ENCODE data around the gene S100A13. TPM values are rescaled to one million over a fixed set of nuclear protein-coding genes. Genes with fewer than 3 reads are reported as not detected.

The S100A13 gene
- total RNA-seq, 6 experiments from 2014 or later, result 162 to 225 (median 208) TPM

- Mint-ChIP-seq H3K36me3 (ENCODE audit: low read depth) (peaks cover 39% of the 10 kb centered on the region), H3K9me3 (no peaks in the 10 kb centered on the region), H3K4me3 (peak overlapping the region; percentile 95), H3K27me3 (ENCODE audit: insufficient read depth) (no peaks in the 10 kb centered on the region; the same call in 1 of the 2 replicates), H3K4me1 (ENCODE audit: low read depth) (peaks cover 21% of the 10 kb centered on the region), H3K27ac (peak overlapping the region; percentile 82; the same call in 1 of the 2 replicates)
- DNase-seq, result no peak
- TF ChIP-seq, protein P1, sequence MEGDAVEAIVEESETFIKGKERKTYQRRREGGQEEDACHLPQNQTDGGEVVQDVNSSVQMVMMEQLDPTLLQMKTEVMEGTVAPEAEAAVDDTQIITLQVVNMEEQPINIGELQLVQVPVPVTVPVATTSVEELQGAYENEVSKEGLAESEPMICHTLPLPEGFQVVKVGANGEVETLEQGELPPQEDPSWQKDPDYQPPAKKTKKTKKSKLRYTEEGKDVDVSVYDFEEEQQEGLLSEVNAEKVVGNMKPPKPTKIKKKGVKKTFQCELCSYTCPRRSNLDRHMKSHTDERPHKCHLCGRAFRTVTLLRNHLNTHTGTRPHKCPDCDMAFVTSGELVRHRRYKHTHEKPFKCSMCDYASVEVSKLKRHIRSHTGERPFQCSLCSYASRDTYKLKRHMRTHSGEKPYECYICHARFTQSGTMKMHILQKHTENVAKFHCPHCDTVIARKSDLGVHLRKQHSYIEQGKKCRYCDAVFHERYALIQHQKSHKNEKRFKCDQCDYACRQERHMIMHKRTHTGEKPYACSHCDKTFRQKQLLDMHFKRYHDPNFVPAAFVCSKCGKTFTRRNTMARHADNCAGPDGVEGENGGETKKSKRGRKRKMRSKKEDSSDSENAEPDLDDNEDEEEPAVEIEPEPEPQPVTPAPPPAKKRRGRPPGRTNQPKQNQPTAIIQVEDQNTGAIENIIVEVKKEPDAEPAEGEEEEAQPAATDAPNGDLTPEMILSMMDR (IDR thresholded peaks at IDR 0.05), result no peak
These were observed 32.4 kb upstream of the S100A13 start for GRCh38 chr1:153659656-153660055.

GRCh38 chr1:153659175-153659534, 31.9 kb upstream of the S100A13 start:
- Mint-ChIP-seq H3K4me1 (ENCODE audit: low read depth) (peaks cover 18% of the 10 kb centered on the region), H3K4me3 (peak overlapping the region; percentile 95), H3K27ac (peak overlapping the region; percentile 82), H3K9me3 (no peaks in the 10 kb centered on the region), H3K27me3 (ENCODE audit: insufficient read depth) (no peaks in the 10 kb centered on the region; the same call in 1 of the 2 replicates), H3K36me3 (ENCODE audit: low read depth) (peaks cover 34% of the 10 kb centered on the region)
- TF ChIP-seq, protein P1 (IDR thresholded peaks at IDR 0.05), result no peak
- no peak for DNase-seq

- H3K27ac Mint-ChIP-seq, result peak within 1 kb of the TSS; percentile 82
- peak within 1 kb of the TSS; percentile 95 for H3K4me3 Mint-ChIP-seq
- TF ChIP-seq, protein P1 (IDR thresholded peaks at IDR 0.05), result peak; percentile 55
- peaks cover 30% of the 10 kb centered on the region for H3K36me3 Mint-ChIP-seq (ENCODE audit: low read depth)
- H3K27me3 Mint-ChIP-seq (ENCODE audit: insufficient read depth), result no peaks in the 10 kb centered on the region; the same call in 1 of the 2 replicates
- H3K4me1 Mint-ChIP-seq (ENCODE audit: low read depth), result peaks cover 13% of the 10 kb centered on the region
- no peaks in the 10 kb centered on the region for H3K9me3 Mint-ChIP-seq
- peak; percentile 76 for DNase-seq
These were observed 31.3 kb upstream of the S100A13 start, which contains the start of gene SNAPIN for GRCh38 chr1:153658400-153659174. TSS of gene SNAPIN (plus strand) at chr1:153658703. CDS start at chr1:153658744, 41 bp downstream.

GRCh38 chr1:153655333-153655732, 28.0 kb upstream of the S100A13 start:
- Mint-ChIP-seq H3K9me3 (no peaks in the 10 kb centered on the region), H3K36me3 (ENCODE audit: low read depth) (peaks cover 8% of the 10 kb centered on the region), H3K4me1 (ENCODE audit: low read depth) (peaks cover 19% of the 10 kb centered on the region), H3K4me3 (no peak overlapping the region), H3K27ac (no peak overlapping the region), H3K27me3 (ENCODE audit: insufficient read depth) (no peaks in the 10 kb centered on the region; the same call in 1 of the 2 replicates)
- DNase-seq, result no peak
- TF ChIP-seq, protein P1 (IDR thresholded peaks at IDR 0.05), result no peak

GRCh38 chr1:153652805-153653500, 25.6 kb upstream of the S100A13 start:
- TF ChIP-seq, protein P1 (IDR thresholded peaks at IDR 0.05), result no peak
- Mint-ChIP-seq H3K4me3 (no peak overlapping the region), H3K36me3 (ENCODE audit: low read depth) (no peaks in the 10 kb centered on the region; the same call in 1 of the 2 replicates), H3K27ac (0 out of 2 replicates have a peak overlapping the region, but pooled peaks have one; percentile 3), H3K27me3 (ENCODE audit: insufficient read depth) (peaks cover 4% of the 10 kb centered on the region; the same call in 1 of the 2 replicates), H3K9me3 (no peaks in the 10 kb centered on the region), H3K4me1 (ENCODE audit: low read depth) (peaks cover 10% of the 10 kb centered on the region)
- peak; percentile 62 for DNase-seq
